ENCODE results near the gene CDYL2.

The CDYL2 gene

GRCh38 chr16:80596507-80597207 is 207.7 kb downstream of the CDYL2 start:
- TF ChIP-seq MAX (IDR thresholded peaks at IDR 0.05; ENCODE audit: low read depth, low read length), result no peak
- no peak for TF ChIP-seq POLR2A (IDR thresholded peaks at IDR 0.05; ENCODE audit: extremely low read depth, insufficient read length)
- TF ChIP-seq CTCF (IDR thresholded peaks at IDR 0.05; ENCODE audit: low read depth, low read length), result no peak
- TF ChIP-seq MYC (IDR thresholded peaks at IDR 0.05; ENCODE audit: low read depth, low read length), result no peak
- H3K4me3 ChIP-seq (ENCODE audit: low read depth, low read length), result no peak overlapping the region
- DNase-seq (ENCODE audit: low read depth), result no peak

GRCh38 chr16:80594756-80595155 is 209.6 kb downstream of the CDYL2 start:
- no peak for TF ChIP-seq MAX (IDR thresholded peaks at IDR 0.05; ENCODE audit: low read depth, low read length)
- no peak for TF ChIP-seq MYC (IDR thresholded peaks at IDR 0.05; ENCODE audit: low read depth, low read length)
- no peak for TF ChIP-seq CTCF (IDR thresholded peaks at IDR 0.05; ENCODE audit: low read depth, low read length)
- TF ChIP-seq POLR2A (IDR thresholded peaks at IDR 0.05; ENCODE audit: extremely low read depth, insufficient read length), result no peak
- DNase-seq (ENCODE audit: low read depth), result no peak
- no peak overlapping the region for H3K4me3 ChIP-seq (ENCODE audit: low read depth, low read length)

GRCh38 chr16:80592273-80592672 is 212.1 kb downstream of the CDYL2 start:
- TF ChIP-seq MYC (IDR thresholded peaks at IDR 0.05; ENCODE audit: low read depth, low read length) (no peak), MAX (IDR thresholded peaks at IDR 0.05; ENCODE audit: low read depth, low read length) (no peak), CTCF (IDR thresholded peaks at IDR 0.05; ENCODE audit: low read depth, low read length) (no peak), POLR2A (IDR thresholded peaks at IDR 0.05; ENCODE audit: extremely low read depth, insufficient read length) (no peak)
- H3K4me3 ChIP-seq (ENCODE audit: low read depth, low read length), result no peak overlapping the region
- no peak for DNase-seq (ENCODE audit: low read depth)

- peak; percentile 29 for DNase-seq (ENCODE audit: low read depth)
- no peak overlapping the region for H3K4me3 ChIP-seq (ENCODE audit: low read depth, low read length)
- TF ChIP-seq POLR2A (IDR thresholded peaks at IDR 0.05; ENCODE audit: extremely low read depth, insufficient read length), result no peak
- TF ChIP-seq MAX (IDR thresholded peaks at IDR 0.05; ENCODE audit: low read depth, low read length), result no peak
- no peak for TF ChIP-seq MYC (IDR thresholded peaks at IDR 0.05; ENCODE audit: low read depth, low read length)
Measured at GRCh38 chr16:80591071-80591915, 213.1 kb downstream of the CDYL2 start.

- no peak for DNase-seq (ENCODE audit: low read depth)
- TF ChIP-seq MAX (IDR thresholded peaks at IDR 0.05; ENCODE audit: low read depth, low read length) (no peak), MYC (IDR thresholded peaks at IDR 0.05; ENCODE audit: low read depth, low read length) (no peak), POLR2A (IDR thresholded peaks at IDR 0.05; ENCODE audit: extremely low read depth, insufficient read length) (no peak), CTCF (IDR thresholded peaks at IDR 0.05; ENCODE audit: low read depth, low read length) (no peak)
- no peak overlapping the region for H3K4me3 ChIP-seq (ENCODE audit: low read depth, low read length)
Measured at GRCh38 chr16:80587071-80587470, 217.3 kb downstream of the CDYL2 start.

- TF ChIP-seq MYC (IDR thresholded peaks at IDR 0.05; ENCODE audit: low read depth, low read length) (no peak), MAX (IDR thresholded peaks at IDR 0.05; ENCODE audit: low read depth, low read length) (no peak), CTCF (IDR thresholded peaks at IDR 0.05; ENCODE audit: low read depth, low read length) (no peak), POLR2A (IDR thresholded peaks at IDR 0.05; ENCODE audit: extremely low read depth, insufficient read length) (no peak)
- DNase-seq (ENCODE audit: low read depth), result no peak
- H3K4me3 ChIP-seq (ENCODE audit: low read depth, low read length), result no peak overlapping the region
Measured at GRCh38 chr16:80586476-80586875, 217.9 kb downstream of the CDYL2 start.

Data from NB4 (cell line).